Gastroesophageal sphincter (tissue), 3 donors: ENCODE results near the gene CDH11.

Experiments
- CTCF ChIP-seq, 4 experiments: fragments of 200-600 bp in 2 of 4; fragments of 450-650 bp in 2 of 4; sonication (generic) in 1 of 4; IDR thresholded peaks; one replicate each; pipeline ENCODE4 v1.5.1; 2017 to 2019; ENCODE audit warnings: antibody characterized with exemption in 4 of 4, mild to moderate bottlenecking in 2 of 4, moderate library complexity in 2 of 4
- EP300 ChIP-seq: sonication (generic); formaldehyde crosslinking; IDR thresholded peaks from one replicate; pipeline ENCODE4 v1.6.1; 2017; ENCODE audit warnings: antibody characterized with exemption, mild to moderate bottlenecking
- POLR2A ChIP-seq, 2 donors: fragments of 450-650 bp; IDR thresholded peaks; one replicate each; pipeline ENCODE4 v1.6.1; 2017; ENCODE audit warnings: antibody characterized with exemption in 2 of 2, mild to moderate bottlenecking in 2 of 2, moderate library complexity in 1 of 2
- POLR2AphosphoS5 ChIP-seq: sonication (generic); formaldehyde crosslinking; IDR thresholded peaks from one replicate; pipeline ENCODE4 v1.6.1; 2017; ENCODE audit warnings: antibody characterized with exemption

GRCh38 chr16:65032387-65032786 is 89.5 kb downstream of the CDH11 start:
- no peak for TF ChIP-seq POLR2A (IDR thresholded peaks at IDR 0.05)
- no peak for TF ChIP-seq CTCF (IDR thresholded peaks at IDR 0.05)
- TF ChIP-seq POLR2AphosphoS5 = no peak
- no peak for TF ChIP-seq EP300
